ENCODE measurements around the gene SLC17A5.

DNA sequence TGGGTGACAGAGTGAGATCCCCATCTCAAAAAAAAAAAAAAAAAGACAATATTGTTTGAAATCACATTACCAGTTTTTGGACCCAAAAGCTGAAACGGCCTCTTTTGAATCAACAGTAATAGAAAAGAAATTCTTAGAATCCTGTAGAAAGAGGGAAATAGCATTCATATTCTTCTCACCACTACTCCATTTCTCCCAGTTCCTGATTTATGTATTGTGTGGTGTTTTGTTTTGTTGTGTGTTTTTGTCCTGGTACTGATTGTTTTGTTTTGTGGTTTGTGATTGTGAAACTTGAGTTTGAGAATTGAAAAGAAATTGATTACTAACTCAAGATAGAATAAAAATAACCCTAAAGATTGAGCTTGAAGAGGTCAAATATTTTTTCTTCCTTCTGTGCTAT, 106.8 kb downstream of the SLC17A5 start:
- TF ChIP-seq, protein P1, sequence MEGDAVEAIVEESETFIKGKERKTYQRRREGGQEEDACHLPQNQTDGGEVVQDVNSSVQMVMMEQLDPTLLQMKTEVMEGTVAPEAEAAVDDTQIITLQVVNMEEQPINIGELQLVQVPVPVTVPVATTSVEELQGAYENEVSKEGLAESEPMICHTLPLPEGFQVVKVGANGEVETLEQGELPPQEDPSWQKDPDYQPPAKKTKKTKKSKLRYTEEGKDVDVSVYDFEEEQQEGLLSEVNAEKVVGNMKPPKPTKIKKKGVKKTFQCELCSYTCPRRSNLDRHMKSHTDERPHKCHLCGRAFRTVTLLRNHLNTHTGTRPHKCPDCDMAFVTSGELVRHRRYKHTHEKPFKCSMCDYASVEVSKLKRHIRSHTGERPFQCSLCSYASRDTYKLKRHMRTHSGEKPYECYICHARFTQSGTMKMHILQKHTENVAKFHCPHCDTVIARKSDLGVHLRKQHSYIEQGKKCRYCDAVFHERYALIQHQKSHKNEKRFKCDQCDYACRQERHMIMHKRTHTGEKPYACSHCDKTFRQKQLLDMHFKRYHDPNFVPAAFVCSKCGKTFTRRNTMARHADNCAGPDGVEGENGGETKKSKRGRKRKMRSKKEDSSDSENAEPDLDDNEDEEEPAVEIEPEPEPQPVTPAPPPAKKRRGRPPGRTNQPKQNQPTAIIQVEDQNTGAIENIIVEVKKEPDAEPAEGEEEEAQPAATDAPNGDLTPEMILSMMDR (IDR thresholded peaks at IDR 0.05; ENCODE audit: low read length) = no peak
- TF ChIP-seq EZH2 (IDR thresholded peaks at IDR 0.05; ENCODE audit: borderline replicate concordance, low read length) = no peak

Data from OCI-LY1 (cell line).